ENCODE data around the gene MYO3A.

- no peak for TF ChIP-seq CTCF (IDR thresholded peaks at IDR 0.05)
- no peak for TF ChIP-seq POLR2AphosphoS5 (IDR thresholded peaks at IDR 0.05)
- no peak for TF ChIP-seq POLR2A (IDR thresholded peaks at IDR 0.05)
Measured at GRCh38 chr10:26222563-26222962, 288.5 kb downstream of the MYO3A start.

Measured in breast epithelium (tissue), 3 donors.